ENCODE data around the gene MRPS18C. TPM values are rescaled to one million over a fixed set of nuclear protein-coding genes. Genes with fewer than 3 reads are reported as not detected.

The MRPS18C gene
- total RNA-seq, 1 experiment from 2014 or later, result 60.3 TPM

DNA sequence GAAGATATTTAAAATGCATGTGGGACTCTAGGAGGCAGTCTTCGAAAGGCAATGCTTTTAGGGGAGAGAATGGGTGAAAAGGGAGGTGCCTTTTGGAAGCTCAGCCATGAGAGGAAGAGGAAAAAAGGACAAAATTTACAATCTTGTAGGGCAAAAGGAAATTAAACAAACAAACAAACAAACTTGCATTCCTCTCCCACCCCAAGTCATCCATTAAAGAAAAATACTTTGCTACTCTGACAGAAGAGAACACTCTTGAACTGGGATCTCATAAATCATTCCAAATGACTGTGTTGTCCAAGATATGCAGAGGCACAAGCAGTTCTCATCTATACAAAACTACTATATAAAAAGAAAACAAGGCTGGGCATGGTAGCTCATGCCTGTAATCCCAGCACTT lies 47.0 kb upstream of the MRPS18C start:
- CTCF ChIA-PET, result no interaction called here
- no peak overlapping the region for H3K4me3 Mint-ChIP-seq

DNA sequence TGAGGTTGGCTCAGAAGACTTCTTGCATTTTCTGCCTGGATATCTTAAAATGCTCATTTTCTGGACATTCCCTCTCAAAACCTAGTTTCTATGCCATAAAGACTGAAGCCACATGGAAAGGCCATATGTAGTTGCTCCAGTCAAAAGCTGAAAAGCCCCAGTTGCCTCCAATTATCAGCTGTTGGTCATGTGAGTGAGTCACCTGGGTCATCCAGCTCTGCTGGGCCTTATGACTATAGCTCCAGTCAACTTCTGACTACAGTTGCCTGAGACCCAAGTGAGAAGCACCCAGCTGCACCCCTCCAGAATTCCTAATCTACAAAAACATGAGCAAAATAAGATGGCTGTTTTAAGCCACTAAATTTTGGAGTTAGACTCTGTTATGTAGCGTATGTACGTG lies 42.2 kb upstream of the MRPS18C start:
- H3K4me3 Mint-ChIP-seq, result no peak overlapping the region
- no peak for DNase-seq (ENCODE audit: low spot score)
- H3K9me3 Mint-ChIP-seq, result no peaks in the 10 kb centered on the region
- POLR2A ChIA-PET, result no interaction called here
- CTCF ChIA-PET, result no interaction called here
- H3K4me1 Mint-ChIP-seq, result peaks cover 3% of the 10 kb centered on the region; the same call in 1 of the 2 replicates
- TF ChIP-seq ZNF232 (CRISPR knock-in tag; IDR thresholded peaks at IDR 0.05) (no peak), PRRX2 (CRISPR knock-in tag; IDR thresholded peaks at IDR 0.05) (no peak)
- TF ChIP-seq, protein P1, sequence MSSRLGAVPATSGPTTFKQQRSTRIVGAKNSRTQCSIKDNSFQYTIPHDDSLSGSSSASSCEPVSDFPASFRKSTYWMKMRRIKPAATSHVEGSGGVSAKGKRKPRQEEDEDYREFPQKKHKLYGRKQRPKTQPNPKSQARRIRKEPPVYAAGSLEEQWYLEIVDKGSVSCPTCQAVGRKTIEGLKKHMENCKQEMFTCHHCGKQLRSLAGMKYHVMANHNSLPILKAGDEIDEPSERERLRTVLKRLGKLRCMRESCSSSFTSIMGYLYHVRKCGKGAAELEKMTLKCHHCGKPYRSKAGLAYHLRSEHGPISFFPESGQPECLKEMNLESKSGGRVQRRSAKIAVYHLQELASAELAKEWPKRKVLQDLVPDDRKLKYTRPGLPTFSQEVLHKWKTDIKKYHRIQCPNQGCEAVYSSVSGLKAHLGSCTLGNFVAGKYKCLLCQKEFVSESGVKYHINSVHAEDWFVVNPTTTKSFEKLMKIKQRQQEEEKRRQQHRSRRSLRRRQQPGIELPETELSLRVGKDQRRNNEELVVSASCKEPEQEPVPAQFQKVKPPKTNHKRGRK (CRISPR knock-in tag; IDR thresholded peaks at IDR 0.05; ENCODE audit: borderline replicate concordance), result no peak
- H3K36me3 Mint-ChIP-seq, result no peaks in the 10 kb centered on the region
- no peak overlapping the region for H3K27ac Mint-ChIP-seq
- no peak for ATAC-seq
- no peaks in the 10 kb centered on the region for H3K27me3 Mint-ChIP-seq (ENCODE audit: low read depth)

More for the DNA sequence above, 47.0 kb upstream of the MRPS18C start:
- TF ChIP-seq MXD4 (CRISPR knock-in tag; IDR thresholded peaks at IDR 0.05; ENCODE audit: borderline replicate concordance) (no peak), SOX15 (CRISPR knock-in tag; IDR thresholded peaks at IDR 0.05) (no peak), IRF2 (CRISPR knock-in tag; IDR thresholded peaks at IDR 0.05; ENCODE audit: borderline replicate concordance, low read depth) (no peak), NR2C2 (CRISPR knock-in tag; IDR thresholded peaks at IDR 0.05) (no peak), ZNF317 (CRISPR knock-in tag; IDR thresholded peaks at IDR 0.05; ENCODE audit: borderline replicate concordance, low read depth) (no peak), NFYB (CRISPR knock-in tag; conservative IDR thresholded peaks at IDR 0.05; ENCODE audit: low read depth) (no peak), ZNF121 (CRISPR knock-in tag; IDR thresholded peaks at IDR 0.05) (no peak), NR3C1 (CRISPR knock-in tag; conservative IDR thresholded peaks at IDR 0.05; ENCODE audit: low read depth) (no peak)
- TF ChIP-seq, protein P2, sequence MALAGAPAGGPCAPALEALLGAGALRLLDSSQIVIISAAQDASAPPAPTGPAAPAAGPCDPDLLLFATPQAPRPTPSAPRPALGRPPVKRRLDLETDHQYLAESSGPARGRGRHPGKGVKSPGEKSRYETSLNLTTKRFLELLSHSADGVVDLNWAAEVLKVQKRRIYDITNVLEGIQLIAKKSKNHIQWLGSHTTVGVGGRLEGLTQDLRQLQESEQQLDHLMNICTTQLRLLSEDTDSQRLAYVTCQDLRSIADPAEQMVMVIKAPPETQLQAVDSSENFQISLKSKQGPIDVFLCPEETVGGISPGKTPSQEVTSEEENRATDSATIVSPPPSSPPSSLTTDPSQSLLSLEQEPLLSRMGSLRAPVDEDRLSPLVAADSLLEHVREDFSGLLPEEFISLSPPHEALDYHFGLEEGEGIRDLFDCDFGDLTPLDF (CRISPR knock-in tag; IDR thresholded peaks at IDR 0.05), result no peak
- TF ChIP-seq, protein P3, sequence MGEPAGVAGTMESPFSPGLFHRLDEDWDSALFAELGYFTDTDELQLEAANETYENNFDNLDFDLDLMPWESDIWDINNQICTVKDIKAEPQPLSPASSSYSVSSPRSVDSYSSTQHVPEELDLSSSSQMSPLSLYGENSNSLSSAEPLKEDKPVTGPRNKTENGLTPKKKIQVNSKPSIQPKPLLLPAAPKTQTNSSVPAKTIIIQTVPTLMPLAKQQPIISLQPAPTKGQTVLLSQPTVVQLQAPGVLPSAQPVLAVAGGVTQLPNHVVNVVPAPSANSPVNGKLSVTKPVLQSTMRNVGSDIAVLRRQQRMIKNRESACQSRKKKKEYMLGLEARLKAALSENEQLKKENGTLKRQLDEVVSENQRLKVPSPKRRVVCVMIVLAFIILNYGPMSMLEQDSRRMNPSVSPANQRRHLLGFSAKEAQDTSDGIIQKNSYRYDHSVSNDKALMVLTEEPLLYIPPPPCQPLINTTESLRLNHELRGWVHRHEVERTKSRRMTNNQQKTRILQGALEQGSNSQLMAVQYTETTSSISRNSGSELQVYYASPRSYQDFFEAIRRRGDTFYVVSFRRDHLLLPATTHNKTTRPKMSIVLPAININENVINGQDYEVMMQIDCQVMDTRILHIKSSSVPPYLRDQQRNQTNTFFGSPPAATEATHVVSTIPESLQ (CRISPR knock-in tag; IDR thresholded peaks at IDR 0.05), result no peak
- TF ChIP-seq, protein P1 (CRISPR knock-in tag; IDR thresholded peaks at IDR 0.05; ENCODE audit: borderline replicate concordance), result no peak
- H3K36me3 Mint-ChIP-seq, result no peaks in the 10 kb centered on the region
- H3K27me3 Mint-ChIP-seq (ENCODE audit: low read depth), result no peaks in the 10 kb centered on the region
- H3K9me3 Mint-ChIP-seq, result no peaks in the 10 kb centered on the region
- H3K27ac Mint-ChIP-seq, result no peak overlapping the region
- DNase-seq (ENCODE audit: low spot score), result no peak
- peaks cover 3% of the 10 kb centered on the region; the same call in 1 of the 2 replicates for H3K4me1 Mint-ChIP-seq
- POLR2A ChIA-PET, result no interaction called here
- ATAC-seq, result no peak

DNA sequence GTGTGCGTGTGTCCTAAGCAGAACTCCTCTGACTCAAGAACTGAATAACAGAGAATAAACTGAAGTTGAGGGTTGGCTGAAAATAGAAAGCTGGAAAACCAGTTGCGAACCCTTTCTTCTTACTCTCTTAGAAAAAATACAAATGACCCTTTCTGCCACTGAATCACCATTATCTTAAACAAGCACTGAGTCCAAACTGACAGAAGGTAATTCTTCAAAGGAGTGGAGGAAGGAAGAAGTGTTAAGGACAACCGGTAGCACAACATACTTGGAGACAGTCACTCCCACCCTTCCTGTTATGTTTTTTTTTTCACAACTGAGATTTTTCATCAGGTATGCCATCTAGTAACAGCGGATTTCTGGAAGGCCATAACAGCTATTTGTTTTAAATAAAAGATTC lies 38.3 kb upstream of the MRPS18C start:
- POLR2A ChIA-PET, result no interaction called here
- no peak for TF ChIP-seq NFATC4 (CRISPR knock-in tag; IDR thresholded peaks at IDR 0.05)
- TF ChIP-seq, protein P4, sequence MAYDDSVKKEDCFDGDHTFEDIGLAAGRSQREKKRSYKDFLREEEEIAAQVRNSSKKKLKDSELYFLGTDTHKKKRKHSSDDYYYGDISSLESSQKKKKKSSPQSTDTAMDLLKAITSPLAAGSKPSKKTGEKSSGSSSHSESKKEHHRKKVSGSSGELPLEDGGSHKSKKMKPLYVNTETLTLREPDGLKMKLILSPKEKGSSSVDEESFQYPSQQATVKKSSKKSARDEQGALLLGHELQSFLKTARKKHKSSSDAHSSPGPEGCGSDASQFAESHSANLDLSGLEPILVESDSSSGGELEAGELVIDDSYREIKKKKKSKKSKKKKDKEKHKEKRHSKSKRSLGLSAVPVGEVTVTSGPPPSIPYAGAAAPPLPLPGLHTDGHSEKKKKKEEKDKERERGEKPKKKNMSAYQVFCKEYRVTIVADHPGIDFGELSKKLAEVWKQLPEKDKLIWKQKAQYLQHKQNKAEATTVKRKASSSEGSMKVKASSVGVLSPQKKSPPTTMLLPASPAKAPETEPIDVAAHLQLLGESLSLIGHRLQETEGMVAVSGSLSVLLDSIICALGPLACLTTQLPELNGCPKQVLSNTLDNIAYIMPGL (CRISPR knock-in tag; IDR thresholded peaks at IDR 0.05), result no peak
- TF ChIP-seq CBFB (CRISPR knock-in tag; IDR thresholded peaks at IDR 0.05; ENCODE audit: low read depth), result no peak
- TF ChIP-seq, protein P5, sequence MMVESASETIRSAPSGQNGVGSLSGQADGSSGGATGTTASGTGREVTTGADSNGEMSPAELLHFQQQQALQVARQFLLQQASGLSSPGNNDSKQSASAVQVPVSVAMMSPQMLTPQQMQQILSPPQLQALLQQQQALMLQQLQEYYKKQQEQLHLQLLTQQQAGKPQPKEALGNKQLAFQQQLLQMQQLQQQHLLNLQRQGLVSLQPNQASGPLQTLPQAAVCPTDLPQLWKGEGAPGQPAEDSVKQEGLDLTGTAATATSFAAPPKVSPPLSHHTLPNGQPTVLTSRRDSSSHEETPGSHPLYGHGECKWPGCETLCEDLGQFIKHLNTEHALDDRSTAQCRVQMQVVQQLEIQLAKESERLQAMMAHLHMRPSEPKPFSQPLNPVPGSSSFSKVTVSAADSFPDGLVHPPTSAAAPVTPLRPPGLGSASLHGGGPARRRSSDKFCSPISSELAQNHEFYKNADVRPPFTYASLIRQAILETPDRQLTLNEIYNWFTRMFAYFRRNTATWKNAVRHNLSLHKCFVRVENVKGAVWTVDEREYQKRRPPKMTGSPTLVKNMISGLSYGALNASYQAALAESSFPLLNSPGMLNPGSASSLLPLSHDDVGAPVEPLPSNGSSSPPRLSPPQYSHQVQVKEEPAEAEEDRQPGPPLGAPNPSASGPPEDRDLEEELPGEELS (CRISPR knock-in tag; IDR thresholded peaks at IDR 0.05), result no peak
- no peak for TF ChIP-seq ZNF263 (CRISPR knock-in tag; IDR thresholded peaks at IDR 0.05; ENCODE audit: low read depth)
- TF ChIP-seq CREB1 (CRISPR knock-in tag; IDR thresholded peaks at IDR 0.05), result no peak
- no peak for TF ChIP-seq HMGA2 (CRISPR knock-in tag; IDR thresholded peaks at IDR 0.05)

More for the DNA sequence above, 38.3 kb upstream of the MRPS18C start:
- ATAC-seq, result no peak
- Mint-ChIP-seq H3K27me3 (ENCODE audit: low read depth) (no peaks in the 10 kb centered on the region), H3K27ac (no peak overlapping the region), H3K9me3 (no peaks in the 10 kb centered on the region), H3K4me1 (no peaks in the 10 kb centered on the region), H3K4me3 (no peak overlapping the region), H3K36me3 (peaks cover 3% of the 10 kb centered on the region)
- CTCF ChIA-PET, result no interaction called here
- no peak for DNase-seq (ENCODE audit: low spot score)
